Daoy (cell line): ENCODE data around the gene LSAMP. TPM values are rescaled to one million over a fixed set of nuclear protein-coding genes. Genes with fewer than 3 reads are reported as not detected.
"Not testable (repeated sequence)": the region's sequence is repeated elsewhere in the genome, so short reads cannot be mapped to it uniquely, and the experiment has no call there.

Source experiments
- DNase-seq: peaks from one replicate; pipeline ENCODE4 v3.0.0-alpha.2; 2015; ENCODE audit warnings: low read depth
- total RNA-seq: library from RNA; depleted of rRNA; stranded (reverse); fragments of >200 nt; shearing (Covaris generic); gene quantifications from 2 replicates; pipeline ENCODE4 v1.2.3, GENCODE V29; 2014

LSAMP gene
- total RNA-seq, 1 experiment from 2014 or later: 7.1 TPM

- DNase-seq: no peak
Observed at GRCh38 chr3:115803661-115804060, 641.6 kb downstream of the LSAMP start.

- DNase-seq: peak; percentile 43
Observed at GRCh38 chr3:115800489-115801075, 644.7 kb downstream of the LSAMP start.

- not testable (repeated sequence) for DNase-seq
Observed at GRCh38 chr3:115800065-115800464, 645.2 kb downstream of the LSAMP start.

GRCh38 chr3:115792206-115792955 is 652.9 kb downstream of the LSAMP start:
- peak; percentile 54 for DNase-seq

- DNase-seq: peak; percentile 52
Observed at GRCh38 chr3:115791271-115792153, 653.8 kb downstream of the LSAMP start.

- DNase-seq: peak; percentile 98
Observed at GRCh38 chr3:115790759-115791158, 654.5 kb downstream of the LSAMP start.

GRCh38 chr3:115789481-115789880 is 655.8 kb downstream of the LSAMP start:
- peak; percentile 45 for DNase-seq

- DNase-seq: peak; percentile 90
Observed at GRCh38 chr3:115788921-115789470, 656.3 kb downstream of the LSAMP start.

GRCh38 chr3:115787818-115788217 is 657.5 kb downstream of the LSAMP start:
- DNase-seq: no peak

GRCh38 chr3:115785782-115786181 is 659.5 kb downstream of the LSAMP start:
- DNase-seq: peak; percentile 14

GRCh38 chr3:115784739-115785536 is 660.3 kb downstream of the LSAMP start:
- peak; percentile 80 for DNase-seq

- DNase-seq: peak; percentile 98
Observed at GRCh38 chr3:115783938-115784738, 661.1 kb downstream of the LSAMP start.

GRCh38 chr3:115783426-115783825 is 661.9 kb downstream of the LSAMP start:
- not testable (repeated sequence) for DNase-seq

- DNase-seq: no peak
Observed at GRCh38 chr3:115779011-115779410, 666.3 kb downstream of the LSAMP start.

GRCh38 chr3:115772951-115773350 is 672.3 kb downstream of the LSAMP start:
- no peak for DNase-seq

- DNase-seq: no peak
Observed at GRCh38 chr3:115768661-115769060, 676.6 kb downstream of the LSAMP start.

- DNase-seq: peak; percentile 42
Observed at GRCh38 chr3:115766587-115767482, 678.5 kb downstream of the LSAMP start.

GRCh38 chr3:115761927-115762305 is 683.4 kb downstream of the LSAMP start:
- no peak for DNase-seq

GRCh38 chr3:115760716-115761115 is 684.6 kb downstream of the LSAMP start:
- no peak for DNase-seq
